ENCODE results near the gene PHF1.

DNA sequence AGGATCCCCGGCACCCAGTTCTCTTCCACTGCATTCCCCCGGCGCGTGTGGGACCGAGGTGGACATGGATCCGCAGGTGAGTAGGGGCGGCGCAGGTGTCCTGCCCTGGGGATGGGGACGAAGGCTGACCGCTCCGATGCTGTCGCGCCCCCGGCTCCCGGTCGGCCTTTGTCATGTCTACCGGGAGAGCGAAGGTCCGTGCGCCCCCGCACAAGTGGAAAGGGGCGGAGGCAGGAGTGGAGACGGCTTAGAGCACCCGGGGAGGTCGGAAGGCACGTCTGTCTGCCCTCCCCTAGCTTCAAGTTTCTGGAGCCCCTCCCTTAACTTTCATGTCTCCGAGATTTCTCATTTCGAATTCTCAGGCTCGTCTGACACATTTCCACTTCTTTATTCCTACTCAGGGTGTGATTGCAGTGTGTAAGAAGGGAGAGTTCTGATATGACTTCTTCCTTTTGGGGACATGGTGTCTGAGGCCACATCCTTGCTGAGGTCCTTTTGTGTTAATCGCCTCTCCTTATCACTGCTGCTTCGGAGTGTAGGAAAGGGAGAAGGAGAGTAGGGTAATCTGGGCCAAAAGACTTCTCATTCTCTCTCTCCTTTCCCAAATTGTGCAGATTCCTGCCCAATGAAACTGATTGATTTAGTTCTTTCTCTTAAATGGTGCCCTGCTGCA is 18.8 kb upstream of the PHF1 start:
- TF ChIP-seq, protein P1, sequence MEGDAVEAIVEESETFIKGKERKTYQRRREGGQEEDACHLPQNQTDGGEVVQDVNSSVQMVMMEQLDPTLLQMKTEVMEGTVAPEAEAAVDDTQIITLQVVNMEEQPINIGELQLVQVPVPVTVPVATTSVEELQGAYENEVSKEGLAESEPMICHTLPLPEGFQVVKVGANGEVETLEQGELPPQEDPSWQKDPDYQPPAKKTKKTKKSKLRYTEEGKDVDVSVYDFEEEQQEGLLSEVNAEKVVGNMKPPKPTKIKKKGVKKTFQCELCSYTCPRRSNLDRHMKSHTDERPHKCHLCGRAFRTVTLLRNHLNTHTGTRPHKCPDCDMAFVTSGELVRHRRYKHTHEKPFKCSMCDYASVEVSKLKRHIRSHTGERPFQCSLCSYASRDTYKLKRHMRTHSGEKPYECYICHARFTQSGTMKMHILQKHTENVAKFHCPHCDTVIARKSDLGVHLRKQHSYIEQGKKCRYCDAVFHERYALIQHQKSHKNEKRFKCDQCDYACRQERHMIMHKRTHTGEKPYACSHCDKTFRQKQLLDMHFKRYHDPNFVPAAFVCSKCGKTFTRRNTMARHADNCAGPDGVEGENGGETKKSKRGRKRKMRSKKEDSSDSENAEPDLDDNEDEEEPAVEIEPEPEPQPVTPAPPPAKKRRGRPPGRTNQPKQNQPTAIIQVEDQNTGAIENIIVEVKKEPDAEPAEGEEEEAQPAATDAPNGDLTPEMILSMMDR (IDR thresholded peaks at IDR 0.05; ENCODE audit: low read depth, low read length, poor library complexity, severe bottlenecking) = no peak
- no peak for TF ChIP-seq EZH2phosphoT487 (IDR thresholded peaks at IDR 0.05; ENCODE audit: borderline replicate concordance, low read length)
